HepG2 (cell line): ENCODE measurements around the gene ZNF492. TPM values are rescaled to one million over a fixed set of nuclear protein-coding genes. Genes with fewer than 3 reads are reported as not detected.

ENCODE experiments used
- ATAC-seq: fragments of 200-7000 bp; cut with Tn5 transposase; 3 replicates; pipeline ENCODE4 v1.9.1; 2020; ENCODE audit warnings: mild to moderate bottlenecking, moderate library complexity
- BruUV-seq: library from RNA; stranded (reverse); fragments of 400-500 nt; replicated peaks from 2 replicates; lab custom pipeline; 2021; lab: Mats Ljungman, UMichigan
- CTCF ChIA-PET: fragments of 300-600 bp; formaldehyde crosslinking; extraction: SDS; loops from one replicate; lab custom pipeline; 2021; ENCODE audit warnings: low total read pairs, inconsistent platforms, low intra/inter-chr PET ratio; lab: Yijun Ruan, JAX
- POLR2A ChIA-PET: fragments of 350-600 bp; sonication (Branson Sonifier 250); formaldehyde crosslinking; loops from one replicate; lab custom pipeline; 2020; ENCODE audit warnings: antibody characterized with exemption, inconsistent platforms; lab: Yijun Ruan, JAX
- DNase-seq: peaks from one replicate; pipeline ENCODE4 v3.0.0-alpha.2; 2015; ENCODE audit warnings: low spot score
- FAIRE-seq: peaks from 3 replicates; lab custom pipeline; 2011; peaks lifted over from hg19 to GRCh38; lab: Jason Lieb, UNC
- H2AFZ ChIP-seq: one replicate; pipeline ENCODE4 v1.6.1; 2011; ENCODE audit warnings: low read length, inconsistent platforms
- H3K27ac ChIP-seq: fragments of 300-600 bp; 3 replicates; pipeline ENCODE4 v1.8.0; 2011; ENCODE audit warnings: mixed run types, mild to moderate bottlenecking, mixed read lengths, low read length, inconsistent platforms; ENCODE audit not compliant: insufficient read depth; ENCODE audit errors: extremely low read length
- H3K27me3 ChIP-seq, 2 experiments: fragments of 200-600 bp in 1 of 2; 2 replicates in 1 of 2; 3 replicates in 1 of 2; pipeline versions ENCODE4 v1.6.0 to v1.8.0; 2011; ENCODE audit warnings: low read length in 2 of 2, mild to moderate bottlenecking in 2 of 2, moderate library complexity in 2 of 2, inconsistent platforms in 1 of 2; ENCODE audit not compliant: insufficient read depth in 2 of 2, control insufficient read depth in 1 of 2
- H3K36me3 ChIP-seq, 2 experiments: fragments of 200-600 bp in 1 of 2; replicated peaks in 1 of 2; 2 replicates in 1 of 2; 3 replicates in 1 of 2; pipeline versions ENCODE4 v1.5.1 to v1.8.0; 2011; ENCODE audit warnings: low read length in 2 of 2, inconsistent platforms in 1 of 2; ENCODE audit not compliant: insufficient read depth in 2 of 2, control insufficient read depth in 1 of 2
- H3K4me1 ChIP-seq: 2 replicates; pipeline ENCODE4 v1.5.1; 2012; ENCODE audit warnings: low read length, inconsistent platforms; ENCODE audit not compliant: insufficient read depth
- H3K4me2 ChIP-seq: 2 replicates; pipeline ENCODE4 v1.6.0; 2011; ENCODE audit warnings: low read depth, low read length, inconsistent platforms
- H3K4me3 ChIP-seq, 3 experiments: fragments of 200-600 bp in 1 of 3; sonication (generic), shearing (Covaris generic) in 1 of 3; replicated peaks in 1 of 3; 2 replicates each; pipeline ENCODE4 v1.5.1; 2011 to 2016; ENCODE audit warnings: low read length in 3 of 3, inconsistent platforms in 2 of 3, low read depth in 2 of 3, mild to moderate bottlenecking in 2 of 3, control low read depth in 1 of 3, mixed read lengths in 1 of 3; ENCODE audit not compliant: insufficient read depth in 1 of 3
- H3K79me2 ChIP-seq: one replicate; pipeline ENCODE4 v1.6.1; 2011; ENCODE audit warnings: low read length, inconsistent platforms; ENCODE audit not compliant: insufficient read depth
- H3K9ac ChIP-seq: 2 replicates; pipeline ENCODE4 v1.6.0; 2011; ENCODE audit warnings: mild to moderate bottlenecking, low read depth, low read length, inconsistent platforms; ENCODE audit not compliant: insufficient read depth
- H3K9me3 ChIP-seq: 2 replicates; pipeline ENCODE4 v1.5.1; 2012; ENCODE audit warnings: mild to moderate bottlenecking, low read length
- H4K20me1 ChIP-seq: 2 replicates; pipeline ENCODE4 v1.6.0; 2011; ENCODE audit warnings: inconsistent platforms, mild to moderate bottlenecking, low read length, moderate library complexity; ENCODE audit not compliant: insufficient read depth
- FOXM1 ChIP-seq: sonication (generic); formaldehyde crosslinking; IDR thresholded peaks from 2 replicates; pipeline ENCODE4 v1.5.0; 2020; ENCODE audit warnings: missing genetic modification reagents
- KMT2A ChIP-seq: sonication (generic); formaldehyde crosslinking; IDR thresholded peaks from 2 replicates; pipeline ENCODE4 v1.4.0; 2020; ENCODE audit warnings: missing genetic modification reagents
- MBD4 ChIP-seq: IDR thresholded peaks from 2 replicates; pipeline ENCODE4 v1.6.1; 2012; ENCODE audit warnings: low read length, inconsistent platforms, borderline replicate concordance
- MNT ChIP-seq: fragments of 450-650 bp; IDR thresholded peaks from 2 replicates; pipeline ENCODE4 v1.6.1; 2016
- NFYB ChIP-seq: sonication (generic); formaldehyde crosslinking; IDR thresholded peaks from 2 replicates; pipeline ENCODE4 v1.4.0; 2020; ENCODE audit warnings: missing genetic modification reagents
- SMYD3 ChIP-seq: sonication (generic); formaldehyde crosslinking; IDR thresholded peaks from 2 replicates; pipeline ENCODE4 v1.8.1; 2023; ENCODE audit warnings: mild to moderate bottlenecking, missing genetic modification reagents
- SRSF4 ChIP-seq: fragments of 200-400 bp; formaldehyde crosslinking; IDR thresholded peaks from one replicate; pipeline ENCODE4 v1.6.1; 2018; ENCODE audit warnings: mild to moderate bottlenecking, low read depth, low read length, moderate library complexity; ENCODE audit not compliant: poor library complexity, severe bottlenecking
- TFAP4 ChIP-seq: sonication (generic); IDR thresholded peaks from 2 replicates; pipeline ENCODE4 v1.6.1; 2016; ENCODE audit warnings: low read depth, borderline replicate concordance
- TRIM22 ChIP-seq: fragments of 450-650 bp; IDR thresholded peaks from 2 replicates; pipeline ENCODE4 v1.6.1; 2017
- ZGPAT ChIP-seq: IDR thresholded peaks from 2 replicates; pipeline ENCODE4 v1.6.1; 2016; ENCODE audit warnings: mild to moderate bottlenecking
- ZNF160 ChIP-seq: sonication (generic); formaldehyde crosslinking; IDR thresholded peaks from 2 replicates; pipeline ENCODE4 v1.8.0; 2022; ENCODE audit warnings: mild to moderate bottlenecking, inconsistent platforms, missing genetic modification reagents
- ZNF34 ChIP-seq: sonication (generic); formaldehyde crosslinking; IDR thresholded peaks from 2 replicates; pipeline ENCODE4 v1.4.0; 2020; ENCODE audit warnings: mild to moderate bottlenecking, missing genetic modification reagents, borderline replicate concordance
- ZNF674 ChIP-seq: sonication (generic); formaldehyde crosslinking; IDR thresholded peaks from 2 replicates; pipeline ENCODE4 v1.5.0; 2020; ENCODE audit warnings: low read depth, mild to moderate bottlenecking, missing genetic modification reagents
- WGBS: methylation state at CpG from one replicate; pipeline ENCODE4 v1.1.6; 2017; ENCODE audit warnings: low lambda C conversion rate; 5-methylcytosine and 5-hydroxymethylcytosine counted together
- in situ Hi-C: cut with HindIII; loops from 2 replicates; pipeline ENCODE4 v1.10.0; 2017; ENCODE audit warnings: low pct_unique_long_range_greater_than_20kb; ENCODE audit not compliant: extremely low pct_ligation_motif_present
- intact Hi-C: fragments of 100-400 bp; cut with micrococcal nuclease; formaldehyde crosslinking; loops from one replicate; pipeline ENCODE4 v1.10.0; 2022; ENCODE audit not compliant: unreplicated experiment
- polyA plus RNA-seq, 8 experiments: library from polyadenylated mRNA; depleted of rRNA in 3 of 8; stranded (reverse) in 7 of 8; unstranded in 1 of 8; fragments of >200 nt; fragmentation: Illumina TruSeq in 4 of 8; extraction: Trizol in 4 of 8; gene quantifications; 2 replicates each; pipeline versions ENCODE4 v1.2.1 to v1.2.3, GENCODE V29; 2011 to 2016; ENCODE audit warnings: low read depth in 4 of 8, missing spikeins in 1 of 8, mixed read lengths in 1 of 8; ENCODE audit not compliant: insufficient read depth in 1 of 8
- total RNA-seq, 5 experiments: library from RNA; depleted of rRNA; stranded (reverse); fragments of >200 nt; fragmentation: Illumina TruSeq; extraction: Trizol; gene quantifications; 2 replicates each; pipeline ENCODE4 v1.2.3, GENCODE V29; 2016; ENCODE audit warnings: low read depth in 1 of 5

The ZNF492 gene
- total and polyA plus RNA-seq, 2 of the 13 experiments (the other 11 are each of a cell fraction or from before 2014, with no cell fraction given), result not detected

- no peak for TF ChIP-seq TRIM22
- no peak for TF ChIP-seq FOXM1
- no peak for TF ChIP-seq SMYD3
- no peak for TF ChIP-seq ZNF674 (CRISPR knock-in tag)
- no peak for TF ChIP-seq NFYB (CRISPR knock-in tag)
- TF ChIP-seq ZNF160 (CRISPR knock-in tag), result no peak
Observed at GRCh38 chr19:22604571-22605274, 29.4 kb upstream of the ZNF492 start (continued).

GRCh38 chr19:22605275-22606211, 28.6 kb upstream of the ZNF492 start:
- Histone ChIP-seq H2AFZ (no peak overlapping the region), H3K9ac (no peak overlapping the region), H3K27ac (no peak overlapping the region), H3K4me1 (no peaks in the 10 kb centered on the region), H4K20me1 (no peaks in the 10 kb centered on the region), H3K4me3 (no peak overlapping the region), H3K9me3 (peaks cover 97% of the 10 kb centered on the region), H3K79me2 (no peaks in the 10 kb centered on the region), H3K27me3 (no peaks in the 10 kb centered on the region), H3K36me3 (no peaks in the 10 kb centered on the region), H3K4me2 (no peak overlapping the region)
- intact Hi-C loops (no loop called here), in situ Hi-C loops (no loop called here)
- CTCF ChIA-PET, result no interaction called here
- POLR2A ChIA-PET, result no interaction called here
- DNase-seq, result no peak
- no peak for ATAC-seq
- no TSS peak for BruUV-seq
- WGBS, result 17% methylated on average over 5 of the region's 12 CpGs
- no peak for FAIRE-seq
- TF ChIP-seq MBD4, result no peak
- no peak for TF ChIP-seq ZGPAT
- no peak for TF ChIP-seq ZNF34 (CRISPR knock-in tag)
- TF ChIP-seq SRSF4, result no peak
- TF ChIP-seq KMT2A (CRISPR knock-in tag), result no peak
- TF ChIP-seq TFAP4, result no peak
- TF ChIP-seq MNT, result peak; percentile 72
